Liver (tissue), 9 donors: Measurements from ENCODE around the gene CHRM4. TPM values are rescaled to one million over a fixed set of nuclear protein-coding genes. Genes with fewer than 3 reads are reported as not detected.

ENCODE experiments used
- DNase-seq: peaks from one replicate; pipeline ENCODE4 v3.0.0-alpha.2; 2017; ENCODE audit warnings: low spot score
- H3K27ac ChIP-seq, 2 donors: one replicate each; pipeline ENCODE4 v1.7.0; 2013; ENCODE audit warnings: inconsistent platforms in 2 of 2, low read length in 2 of 2, control low read depth in 1 of 2, low read depth in 1 of 2, mild to moderate bottlenecking in 1 of 2
- H3K27me3 ChIP-seq, 4 donors: one replicate each; pipeline versions ENCODE4 v1.6.1 to v1.7.0; 2013; ENCODE audit warnings: low read length in 3 of 4, inconsistent platforms in 1 of 4, mild to moderate bottlenecking in 1 of 4, moderate library complexity in 1 of 4; ENCODE audit not compliant: control insufficient read depth in 4 of 4, insufficient read depth in 4 of 4
- H3K36me3 ChIP-seq, 4 donors: one replicate each; pipeline versions ENCODE4 v1.6.1 to v1.7.0; 2013; ENCODE audit warnings: low read length in 3 of 4, mild to moderate bottlenecking in 3 of 4, low read depth in 1 of 4, moderate library complexity in 1 of 4; ENCODE audit not compliant: control insufficient read depth in 4 of 4, insufficient read depth in 3 of 4
- H3K4me1 ChIP-seq, 4 donors: one replicate each; pipeline versions ENCODE4 v1.6.1 to v1.7.0; 2013; ENCODE audit warnings: low read length in 3 of 4, mild to moderate bottlenecking in 3 of 4, moderate library complexity in 1 of 4; ENCODE audit not compliant: control insufficient read depth in 4 of 4, insufficient read depth in 4 of 4
- H3K4me3 ChIP-seq, 3 donors: one replicate each; pipeline versions ENCODE4 v1.6.1 to v1.7.0; 2013; ENCODE audit warnings: low read length in 3 of 3, control low read depth in 1 of 3, low read depth in 1 of 3, mild to moderate bottlenecking in 1 of 3
- H3K9ac ChIP-seq, 2 donors: one replicate each; pipeline ENCODE4 v1.7.0; 2013; ENCODE audit warnings: low read length in 2 of 2, mild to moderate bottlenecking in 2 of 2, moderate library complexity in 2 of 2, control low read depth in 1 of 2, low read depth in 1 of 2
- H3K9me3 ChIP-seq, 4 donors: one replicate each; pipeline versions ENCODE4 v1.6.1 to v1.7.0; 2013; ENCODE audit warnings: low read length in 3 of 4; ENCODE audit not compliant: control insufficient read depth in 4 of 4
- EGR1 ChIP-seq, 2 donors: IDR thresholded peaks; 2 replicates each; pipeline ENCODE4 v1.6.1; 2016 to 2018; ENCODE audit warnings: antibody characterized with exemption in 2 of 2, low read depth in 2 of 2
- FOXA2 ChIP-seq: IDR thresholded peaks from 2 replicates; pipeline ENCODE4 v1.6.1; 2016; ENCODE audit warnings: antibody characterized with exemption
- GABPA ChIP-seq, 2 donors: IDR thresholded peaks in 1 of 2; conservative IDR thresholded peaks in 1 of 2; 2 replicates each; pipeline ENCODE4 v1.6.1; 2016; ENCODE audit warnings: antibody characterized with exemption in 2 of 2, mild to moderate bottlenecking in 1 of 2, moderate library complexity in 1 of 2
- HNF4A ChIP-seq, 2 donors: conservative IDR thresholded peaks; 2 replicates each; pipeline ENCODE4 v1.6.1; 2016; ENCODE audit warnings: antibody characterized with exemption in 2 of 2, mild to moderate bottlenecking in 2 of 2
- JUND ChIP-seq, 2 donors: IDR thresholded peaks; 2 replicates each; pipeline ENCODE4 v1.6.1; 2016; ENCODE audit warnings: antibody characterized with exemption in 2 of 2
- NR2F2 ChIP-seq: IDR thresholded peaks from 2 replicates; pipeline ENCODE4 v1.6.1; 2016; ENCODE audit warnings: antibody characterized with exemption
- RAD21 ChIP-seq, 2 donors: IDR thresholded peaks; 2 replicates each; pipeline ENCODE4 v1.6.1; 2016; ENCODE audit warnings: antibody characterized with exemption in 2 of 2, mild to moderate bottlenecking in 2 of 2
- RXRA ChIP-seq, 2 donors: IDR thresholded peaks; 2 replicates each; pipeline ENCODE4 v1.6.1; 2017 to 2018; ENCODE audit warnings: antibody characterized with exemption in 2 of 2, mild to moderate bottlenecking in 1 of 2
- YY1 ChIP-seq: IDR thresholded peaks from 2 replicates; pipeline ENCODE4 v1.6.1; 2016; ENCODE audit warnings: antibody characterized with exemption, mild to moderate bottlenecking
- WGBS: extraction: QIAGEN DNeasy Blood & Tissue Kit; methylation state at CpG from one replicate; pipeline ENCODE4 v1.1.7; 2013; 5-methylcytosine and 5-hydroxymethylcytosine counted together
- polyA plus RNA-seq, 2 donors: library from polyadenylated mRNA; stranded (reverse) in 1 of 2; unstranded in 1 of 2; fragments of 200-250 nt in 1 of 2; fragments of >200 nt in 1 of 2; fragmentation: Nextera tagmentation in 1 of 2; extraction: Ambion mirVana in 1 of 2; gene quantifications; one replicate each; pipeline versions ENCODE4 v1.2.1 to v1.2.3, GENCODE V29; 2013 to 2015
- total RNA-seq, 2 donors: library from RNA; depleted of rRNA; stranded (reverse); fragments of >200 nt; gene quantifications; one replicate each; pipeline ENCODE4 v1.2.3, GENCODE V29; 2014
- TF ChIP-seq, protein P1 (sequence below): IDR thresholded peaks from 2 replicates; pipeline ENCODE4 v1.6.1; 2016; ENCODE audit warnings: antibody characterized with exemption
- TF ChIP-seq, protein P2 (sequence below): IDR thresholded peaks from 2 replicates; pipeline ENCODE4 v1.6.1; 2016; ENCODE audit warnings: antibody characterized with exemption
- TF ChIP-seq, protein P3 (sequence below): IDR thresholded peaks from 2 replicates; pipeline ENCODE4 v1.6.1; 2016; ENCODE audit warnings: antibody characterized with exemption
- TF ChIP-seq, protein P4 (sequence below): fragments of 150-350 bp; IDR thresholded peaks from 2 replicates; pipeline ENCODE4 v1.5.1; 2017; ENCODE audit warnings: improper control_type of control experiment, low read depth, low read length; ENCODE audit not compliant: missing input control
- donor health status: healthy.
- donor health status: healthy.
- donor health status: healthy.
- donor health status: healthy.
- donor health status: healthy.

CHRM4 gene
- total and polyA plus RNA-seq, 4 donors: 0.08 to 0.09 TPM; not detected in 2

DNA sequence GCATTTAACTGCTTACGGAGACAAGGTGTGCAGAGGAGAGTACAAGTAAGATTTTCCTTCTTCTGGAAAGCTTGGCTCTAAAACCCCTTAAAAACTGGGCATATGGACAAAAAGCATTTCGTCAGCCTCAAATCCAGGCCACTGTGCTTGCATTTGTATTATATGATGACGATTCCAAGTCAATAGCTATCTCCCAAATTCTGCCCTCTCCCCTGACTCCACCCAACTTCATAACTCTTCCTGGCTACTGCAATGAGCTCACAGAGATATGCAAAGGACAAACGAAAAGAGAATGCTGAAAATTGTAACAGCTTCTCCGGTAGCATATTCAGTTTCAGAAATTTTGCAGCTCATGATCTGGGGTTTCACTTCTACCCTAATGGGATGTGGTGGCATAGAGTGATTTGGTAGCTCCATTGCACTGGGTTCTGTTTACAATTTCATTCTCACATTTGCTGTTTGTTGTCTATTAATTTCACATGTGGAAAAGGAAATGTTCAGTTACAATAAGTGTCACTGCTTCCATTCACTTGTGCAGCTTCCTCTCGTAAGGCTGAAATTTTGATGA is 45.6 kb upstream of the CHRM4 start:
- no peaks in the 10 kb centered on the region for H3K27me3 ChIP-seq
- peaks cover 2 to 19% (median 16%) of the 10 kb centered on the region in 4 donors for H3K36me3 ChIP-seq
- no peaks in the 10 kb centered on the region for H3K9me3 ChIP-seq
- 84% methylated on average over 6 of the region's 6 CpGs for WGBS
- no peak for TF ChIP-seq HNF4A (conservative IDR thresholded peaks at IDR 0.05)
- TF ChIP-seq, protein P1, sequence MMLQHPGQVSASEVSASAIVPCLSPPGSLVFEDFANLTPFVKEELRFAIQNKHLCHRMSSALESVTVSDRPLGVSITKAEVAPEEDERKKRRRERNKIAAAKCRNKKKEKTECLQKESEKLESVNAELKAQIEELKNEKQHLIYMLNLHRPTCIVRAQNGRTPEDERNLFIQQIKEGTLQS: no peak
- no peak for TF ChIP-seq EGR1 (IDR thresholded peaks at IDR 0.05; ENCODE audit: low read depth in 2 of 2)
- no peak for TF ChIP-seq FOXA2
- no peak for TF ChIP-seq RAD21 (IDR thresholded peaks at IDR 0.05)
- TF ChIP-seq, protein P2, sequence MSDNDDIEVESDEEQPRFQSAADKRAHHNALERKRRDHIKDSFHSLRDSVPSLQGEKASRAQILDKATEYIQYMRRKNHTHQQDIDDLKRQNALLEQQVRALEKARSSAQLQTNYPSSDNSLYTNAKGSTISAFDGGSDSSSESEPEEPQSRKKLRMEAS: no peak
- DNase-seq: no peak
- H3K4me3 ChIP-seq: no peak overlapping the region
- no peak overlapping the region for H3K27ac ChIP-seq
- no peak overlapping the region for H3K9ac ChIP-seq
- H3K4me1 ChIP-seq: no peaks in the 10 kb centered on the region

DNA sequence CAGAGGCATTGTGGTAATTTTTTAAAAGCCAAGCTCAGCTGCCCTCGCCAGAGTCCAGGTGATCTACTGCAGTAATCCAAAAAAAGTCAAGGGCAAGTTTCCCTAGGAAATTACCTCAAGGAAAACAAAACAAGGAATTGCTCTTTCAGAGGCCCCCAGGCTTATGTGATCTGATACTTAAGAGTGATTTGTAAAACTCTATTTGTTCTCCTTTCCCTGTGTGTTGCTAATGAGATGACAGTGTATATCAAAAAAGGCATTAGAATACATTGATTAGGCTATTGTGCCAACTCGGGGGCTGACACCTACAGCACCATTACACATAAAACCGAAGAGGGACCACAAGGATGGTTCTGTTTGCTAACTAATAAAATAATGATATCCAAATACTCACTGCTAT is 44.5 kb upstream of the CHRM4 start:
- TF ChIP-seq, protein P3, sequence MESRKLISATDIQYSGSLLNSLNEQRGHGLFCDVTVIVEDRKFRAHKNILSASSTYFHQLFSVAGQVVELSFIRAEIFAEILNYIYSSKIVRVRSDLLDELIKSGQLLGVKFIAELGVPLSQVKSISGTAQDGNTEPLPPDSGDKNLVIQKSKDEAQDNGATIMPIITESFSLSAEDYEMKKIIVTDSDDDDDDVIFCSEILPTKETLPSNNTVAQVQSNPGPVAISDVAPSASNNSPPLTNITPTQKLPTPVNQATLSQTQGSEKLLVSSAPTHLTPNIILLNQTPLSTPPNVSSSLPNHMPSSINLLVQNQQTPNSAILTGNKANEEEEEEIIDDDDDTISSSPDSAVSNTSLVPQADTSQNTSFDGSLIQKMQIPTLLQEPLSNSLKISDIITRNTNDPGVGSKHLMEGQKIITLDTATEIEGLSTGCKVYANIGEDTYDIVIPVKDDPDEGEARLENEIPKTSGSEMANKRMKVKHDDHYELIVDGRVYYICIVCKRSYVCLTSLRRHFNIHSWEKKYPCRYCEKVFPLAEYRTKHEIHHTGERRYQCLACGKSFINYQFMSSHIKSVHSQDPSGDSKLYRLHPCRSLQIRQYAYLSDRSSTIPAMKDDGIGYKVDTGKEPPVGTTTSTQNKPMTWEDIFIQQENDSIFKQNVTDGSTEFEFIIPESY: no peak
- no peak for TF ChIP-seq RXRA (IDR thresholded peaks at IDR 0.05)
- TF ChIP-seq JUND (IDR thresholded peaks at IDR 0.05): no peak
- TF ChIP-seq, protein P1: no peak
- no peak for TF ChIP-seq YY1
- TF ChIP-seq NR2F2: no peak

DNA sequence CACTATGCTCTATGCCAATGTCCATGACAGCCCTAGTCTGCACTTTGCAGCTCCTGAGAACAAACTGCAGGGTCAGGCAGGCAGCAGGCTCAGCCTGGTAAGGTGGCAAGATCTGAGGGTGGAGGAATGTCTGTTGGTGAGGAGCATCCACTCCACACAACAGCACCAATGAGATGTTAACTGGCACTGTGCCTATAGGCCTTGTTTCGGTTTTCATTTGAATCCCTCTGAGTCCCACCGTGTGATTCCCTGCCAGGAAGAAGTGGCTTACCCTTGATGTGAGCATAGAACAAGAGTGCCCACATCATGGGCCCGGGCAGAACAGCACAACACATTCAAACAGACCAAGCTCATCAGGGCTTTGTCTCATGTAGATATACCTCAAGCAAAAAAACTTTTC is 44.1 kb upstream of the CHRM4 start:
- Histone ChIP-seq H3K4me1 (no peaks in the 10 kb centered on the region), H3K27ac (no peak overlapping the region), H3K4me3 (no peak overlapping the region), H3K36me3 (peaks cover 2 to 27% (median 22%) of the 10 kb centered on the region in 4 donors), H3K27me3 (no peaks in the 10 kb centered on the region), H3K9ac (no peak overlapping the region), H3K9me3 (no peaks in the 10 kb centered on the region)
- TF ChIP-seq, protein P2: no peak
- TF ChIP-seq NR2F2 (no peak), RXRA (IDR thresholded peaks at IDR 0.05) (no peak), JUND (IDR thresholded peaks at IDR 0.05) (no peak), YY1 (no peak), GABPA (IDR thresholded peaks at IDR 0.05 in 1 of 2, conservative IDR thresholded peaks at IDR 0.05 in 1 of 2) (no peak), HNF4A (conservative IDR thresholded peaks at IDR 0.05) (no peak)
- TF ChIP-seq, protein P4, sequence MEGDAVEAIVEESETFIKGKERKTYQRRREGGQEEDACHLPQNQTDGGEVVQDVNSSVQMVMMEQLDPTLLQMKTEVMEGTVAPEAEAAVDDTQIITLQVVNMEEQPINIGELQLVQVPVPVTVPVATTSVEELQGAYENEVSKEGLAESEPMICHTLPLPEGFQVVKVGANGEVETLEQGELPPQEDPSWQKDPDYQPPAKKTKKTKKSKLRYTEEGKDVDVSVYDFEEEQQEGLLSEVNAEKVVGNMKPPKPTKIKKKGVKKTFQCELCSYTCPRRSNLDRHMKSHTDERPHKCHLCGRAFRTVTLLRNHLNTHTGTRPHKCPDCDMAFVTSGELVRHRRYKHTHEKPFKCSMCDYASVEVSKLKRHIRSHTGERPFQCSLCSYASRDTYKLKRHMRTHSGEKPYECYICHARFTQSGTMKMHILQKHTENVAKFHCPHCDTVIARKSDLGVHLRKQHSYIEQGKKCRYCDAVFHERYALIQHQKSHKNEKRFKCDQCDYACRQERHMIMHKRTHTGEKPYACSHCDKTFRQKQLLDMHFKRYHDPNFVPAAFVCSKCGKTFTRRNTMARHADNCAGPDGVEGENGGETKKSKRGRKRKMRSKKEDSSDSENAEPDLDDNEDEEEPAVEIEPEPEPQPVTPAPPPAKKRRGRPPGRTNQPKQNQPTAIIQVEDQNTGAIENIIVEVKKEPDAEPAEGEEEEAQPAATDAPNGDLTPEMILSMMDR: no peak
- WGBS: 85% methylated on average over 3 of the region's 3 CpGs
- no peak for DNase-seq

More for the DNA sequence above, 44.5 kb upstream of the CHRM4 start:
- Histone ChIP-seq H3K9ac (no peak overlapping the region), H3K27me3 (no peaks in the 10 kb centered on the region), H3K9me3 (no peaks in the 10 kb centered on the region), H3K36me3 (peaks cover 2 to 23% (median 20%) of the 10 kb centered on the region in 4 donors), H3K4me3 (no peak overlapping the region), H3K4me1 (no peaks in the 10 kb centered on the region), H3K27ac (no peak overlapping the region)
- no peak for DNase-seq
- WGBS: 94% methylated on average over 3 of the region's 3 CpGs
